GM19324 (cell line): ENCODE measurements around the gene DENND5A.
"Not testable (repeated sequence)": the region's sequence is repeated elsewhere in the genome, so short reads cannot be mapped to it uniquely, and the experiment has no call there.

ENCODE experiments used
- ATAC-seq: cut with Tn5 transposase; IDR thresholded peaks from one replicate; pipeline ENCODE4 v1.9.1; 2021; ENCODE audit warnings: mild to moderate bottlenecking, moderate library complexity; ENCODE audit not compliant: unreplicated experiment, low FRiP score

The DENND5A gene

GRCh38 chr11:9266132-9266736 is 1.1 kb upstream of the DENND5A start:
- no peak for ATAC-seq

GRCh38 chr11:9264316-9265210 is 587 bp downstream of the DENND5A start:
- ATAC-seq, result peak; percentile 11

- no peak for ATAC-seq
Observed at GRCh38 chr11:9263840-9264315, 1.3 kb downstream of the DENND5A start.

GRCh38 chr11:9260838-9261146 is 4.4 kb downstream of the DENND5A start:
- not testable (repeated sequence) for ATAC-seq

GRCh38 chr11:9259981-9260837 is 4.9 kb downstream of the DENND5A start:
- ATAC-seq, result no peak

- not testable (repeated sequence) for ATAC-seq
Observed at GRCh38 chr11:9258279-9258678, 6.9 kb downstream of the DENND5A start.

GRCh38 chr11:9254416-9254815 is 10.7 kb downstream of the DENND5A start:
- ATAC-seq, result no peak

GRCh38 chr11:9253086-9253485 is 12.1 kb downstream of the DENND5A start:
- no peak for ATAC-seq

- ATAC-seq, result no peak
Observed at GRCh38 chr11:9251311-9251710, 13.8 kb downstream of the DENND5A start.

GRCh38 chr11:9250139-9250582 is 15.0 kb downstream of the DENND5A start:
- no peak for ATAC-seq

- no peak for ATAC-seq
Observed at GRCh38 chr11:9249252-9249651, 15.9 kb downstream of the DENND5A start.

GRCh38 chr11:9247863-9248262 is 17.3 kb downstream of the DENND5A start:
- ATAC-seq, result no peak

- not testable (repeated sequence) for ATAC-seq
Observed at GRCh38 chr11:9236242-9236641, 28.9 kb downstream of the DENND5A start.

- ATAC-seq, result no peak
Observed at GRCh38 chr11:9232482-9232881, 32.7 kb downstream of the DENND5A start.

- no peak for ATAC-seq
Observed at GRCh38 chr11:9231848-9232177, 33.3 kb downstream of the DENND5A start.

- no peak for ATAC-seq
Observed at GRCh38 chr11:9230296-9230695, 34.9 kb downstream of the DENND5A start.

GRCh38 chr11:9228091-9228490 is 37.1 kb downstream of the DENND5A start:
- ATAC-seq, result no peak

- no peak for ATAC-seq
Observed at GRCh38 chr11:9225748-9226298, 39.3 kb downstream of the DENND5A start.

GRCh38 chr11:9222654-9223053 is 42.5 kb downstream of the DENND5A start:
- ATAC-seq, result no peak

- not testable (repeated sequence) for ATAC-seq
Observed at GRCh38 chr11:9220853-9221252, 44.3 kb downstream of the DENND5A start.

- ATAC-seq, result no peak
Observed at GRCh38 chr11:9219572-9219971, 45.6 kb downstream of the DENND5A start.
